HG02798 (cell line): ENCODE data around the gene MYPOP.
"Not testable (repeated sequence)": the region's sequence is repeated elsewhere in the genome, so short reads cannot be mapped to it uniquely, and the experiment has no call there.

Source experiments
- ATAC-seq: cut with Tn5 transposase; IDR thresholded peaks from one replicate; pipeline ENCODE4 v1.9.1; 2021; ENCODE audit warnings: mild to moderate bottlenecking; ENCODE audit not compliant: unreplicated experiment, poor library complexity

MYPOP gene

GRCh38 chr19:45911291-45911690 is 8.9 kb upstream of the MYPOP start:
- no peak for ATAC-seq

- no peak for ATAC-seq
Measured at GRCh38 chr19:45908956-45909355, 6.5 kb upstream of the MYPOP start.

GRCh38 chr19:45906221-45906620 is 3.8 kb upstream of the MYPOP start:
- no peak for ATAC-seq

- no peak for ATAC-seq
Measured at GRCh38 chr19:45905011-45905410, 2.6 kb upstream of the MYPOP start.

GRCh38 chr19:45902651-45903625 is 525 bp upstream of the MYPOP start:
- ATAC-seq, result peak; percentile 93

- ATAC-seq, result no peak
Measured at GRCh38 chr19:45901432-45901911, 941 bp downstream of the MYPOP start.

GRCh38 chr19:45900738-45901431 is 1.5 kb downstream of the MYPOP start:
- ATAC-seq, result no peak

GRCh38 chr19:45899919-45900589 is 2.4 kb downstream of the MYPOP start:
- ATAC-seq, result no peak

GRCh38 chr19:45899253-45899652 is 3.2 kb downstream of the MYPOP start:
- no peak for ATAC-seq

- no peak for ATAC-seq
Measured at GRCh38 chr19:45897261-45897812, 5.1 kb downstream of the MYPOP start.

GRCh38 chr19:45895983-45896599 is 6.3 kb downstream of the MYPOP start:
- not testable (repeated sequence) for ATAC-seq

- ATAC-seq, result no peak
Measured at GRCh38 chr19:45895519-45895972, 6.9 kb downstream of the MYPOP start.

- ATAC-seq, result no peak
Measured at GRCh38 chr19:45890877-45891276, 11.5 kb downstream of the MYPOP start.

GRCh38 chr19:45889210-45889885 is 13.1 kb downstream of the MYPOP start:
- ATAC-seq, result no peak

- no peak for ATAC-seq
Measured at GRCh38 chr19:45887200-45887710, 15.2 kb downstream of the MYPOP start.

GRCh38 chr19:45886427-45887199 is 15.8 kb downstream of the MYPOP start:
- peak; percentile 55 for ATAC-seq

- ATAC-seq, result peak; percentile 62
Measured at GRCh38 chr19:45885556-45886426, 16.6 kb downstream of the MYPOP start, which contains the start of gene IRF2BP1. IRF2BP1 (minus strand) TSS chr19:45886141; CDS start chr19:45885774, 367 bp downstream.
